MM.1S (cell line): ENCODE results near the gene RPAP2.

Experiments
- CTCF ChIP-seq: fragments of 300-600 bp; sonication (generic); IDR thresholded peaks from 2 replicates; pipeline ENCODE4 v1.5.1; 2016; ENCODE audit warnings: antibody characterized with exemption, low read length, mixed read lengths
- EZH2 ChIP-seq: fragments of 300-600 bp; sonication (generic); optimal IDR thresholded peaks from 2 replicates; pipeline ENCODE3; 2017; ENCODE audit warnings: low read depth, mild to moderate bottlenecking, antibody characterized with exemption, low read length, mixed read lengths
- EZH2phosphoT487 ChIP-seq: fragments of 300-600 bp; sonication (generic); IDR thresholded peaks from 2 replicates; pipeline ENCODE4 v1.6.1; 2018; ENCODE audit warnings: antibody characterized with exemption, low read length

- TF ChIP-seq CTCF (no peak), EZH2phosphoT487 (no peak), EZH2 (no peak)
These were observed 112.7 kb downstream of the RPAP2 start for GRCh38 chr1:92411511-92411910.
